GM19395 (cell line): ENCODE data around the gene CABP2.
"Not testable (repeated sequence)": the region's sequence is repeated elsewhere in the genome, so short reads cannot be mapped to it uniquely, and the experiment has no call there.

Source experiments
- ATAC-seq: cut with Tn5 transposase; IDR thresholded peaks from one replicate; pipeline ENCODE4 v1.9.1; 2021; ENCODE audit warnings: mild to moderate bottlenecking, moderate library complexity; ENCODE audit not compliant: unreplicated experiment

CABP2 gene

DNA sequence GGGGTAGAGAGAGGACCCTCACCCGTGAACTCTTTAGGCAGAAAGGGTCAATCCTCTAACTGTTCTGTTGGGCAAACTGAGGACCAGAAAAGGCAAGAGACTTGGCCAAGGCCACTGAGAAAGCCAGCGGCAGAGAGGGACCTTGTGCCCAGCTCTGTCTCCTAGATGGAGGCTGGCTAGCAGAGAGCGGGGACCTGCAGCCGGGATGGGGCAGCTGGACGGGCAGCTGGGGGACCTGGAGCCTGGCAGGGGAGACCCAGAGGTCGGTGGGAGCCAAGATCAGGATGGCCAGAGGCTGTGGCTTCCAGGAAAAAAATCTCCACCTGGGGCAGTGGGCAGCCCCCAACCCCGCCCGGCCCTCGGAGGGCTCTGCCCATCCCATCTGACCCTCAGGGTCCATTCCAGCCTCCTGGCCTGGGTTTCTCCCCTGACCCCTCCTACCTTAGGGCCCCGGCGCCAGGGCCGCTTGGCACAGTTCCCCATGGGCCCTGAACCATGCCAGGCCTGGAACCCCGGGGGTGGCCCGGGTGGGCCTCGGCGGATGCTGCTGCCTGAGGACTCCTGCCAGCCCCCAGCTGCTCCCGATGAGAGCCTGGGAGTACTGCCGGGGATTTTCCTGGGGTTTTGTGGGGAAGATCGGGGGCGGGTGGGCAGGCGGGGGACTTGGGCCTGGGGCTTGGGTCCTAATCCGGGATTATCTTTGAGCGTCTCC, at the start of gene CABP2:
TSS of gene CABP2 (minus strand) at position 603 of the 712 bp plus-strand sequence. CDS start at position 483, 120 bp downstream.
- ATAC-seq, result no peak

DNA sequence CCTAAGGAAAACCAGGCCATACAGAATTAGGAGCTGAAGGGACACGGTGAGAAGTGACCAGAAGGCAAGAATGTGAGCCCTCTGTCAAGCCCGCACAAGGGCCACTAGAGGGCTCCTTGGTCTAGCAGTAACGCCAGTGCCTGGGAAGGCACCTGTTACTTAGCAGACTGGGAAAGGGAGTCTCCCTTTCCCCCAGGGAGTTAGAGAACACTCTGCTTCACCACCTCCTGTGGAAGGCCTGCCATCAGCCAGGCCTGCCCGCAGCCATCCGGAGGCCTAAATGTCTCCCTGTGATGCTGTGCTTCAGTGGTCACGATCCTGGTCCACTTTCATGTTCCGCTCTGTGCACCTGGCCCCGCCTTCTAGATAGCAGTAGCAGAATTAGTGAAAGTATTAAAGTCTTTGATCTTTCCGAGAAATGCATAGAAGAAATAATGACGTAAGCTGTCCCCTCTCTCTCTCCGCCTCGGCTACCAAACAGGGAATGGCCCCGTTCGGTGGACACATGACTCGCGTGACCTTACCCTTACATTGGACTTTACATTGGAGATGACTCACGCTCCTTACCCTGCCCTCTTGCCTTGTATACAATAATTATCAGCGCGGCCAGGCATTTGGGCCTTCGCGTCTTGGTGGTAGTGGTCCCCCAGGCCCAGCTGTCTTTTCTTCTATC, 49.6 kb upstream of the CABP2 start:
- ATAC-seq, result no peak

DNA sequence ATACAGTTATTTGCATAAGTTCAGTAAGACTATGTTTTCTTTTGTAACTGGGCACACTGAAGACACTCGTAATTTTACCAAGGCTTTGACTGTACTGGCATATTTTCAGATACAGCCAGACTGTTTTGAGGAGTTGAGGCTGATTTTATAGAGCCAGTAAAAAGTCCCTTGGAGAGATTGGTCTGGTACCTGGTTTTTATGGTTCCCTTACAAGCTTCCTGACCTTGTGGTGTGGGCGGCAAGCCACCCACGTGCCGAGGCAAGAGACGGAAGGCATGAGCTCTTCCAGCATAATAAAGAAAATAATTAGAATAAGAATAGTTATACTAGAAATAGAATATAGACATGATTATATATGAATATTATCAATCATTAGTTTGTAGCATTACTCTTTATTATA, 49.1 kb upstream of the CABP2 start:
- ATAC-seq, result no peak

DNA sequence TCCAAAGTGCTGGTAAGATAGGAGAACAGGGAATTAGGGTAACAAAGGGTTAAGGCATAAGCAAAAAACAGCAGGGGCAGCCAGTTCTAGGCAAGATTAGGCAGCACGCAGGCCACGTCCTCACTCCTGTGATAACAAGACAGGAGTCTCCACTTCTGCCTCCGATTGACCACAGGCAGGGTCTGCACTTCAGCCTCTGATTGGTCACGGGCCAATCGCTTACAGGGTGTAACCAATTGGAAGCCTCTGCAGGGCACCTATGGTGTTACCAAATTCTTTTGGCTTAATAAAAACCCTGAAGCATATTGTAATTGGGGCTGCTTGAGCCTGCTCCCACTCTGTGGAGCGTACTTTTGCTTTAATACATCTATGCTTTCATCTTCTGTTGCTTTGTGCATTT, 48.2 kb upstream of the CABP2 start:
- no peak for ATAC-seq

DNA sequence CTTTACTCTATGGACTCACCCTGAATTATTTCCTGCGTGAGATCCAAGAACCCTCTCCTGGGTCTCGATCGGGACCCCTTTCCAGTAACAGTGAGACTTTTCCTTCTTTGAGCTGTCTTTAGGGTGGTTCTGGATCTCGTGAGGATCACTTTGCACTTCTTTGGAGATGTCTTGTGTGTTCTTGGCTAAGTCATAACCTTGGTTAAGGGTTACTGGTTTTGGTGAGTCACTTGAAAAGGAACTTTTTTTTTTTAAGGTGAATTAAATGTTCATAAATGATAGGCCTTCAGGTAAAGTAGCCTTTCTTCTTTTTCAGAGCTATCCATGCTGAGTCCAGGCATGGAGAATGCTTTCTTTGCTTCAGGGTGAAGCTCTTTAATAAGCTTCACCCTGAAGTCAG, 41.0 kb upstream of the CABP2 start:
- no peak for ATAC-seq

DNA sequence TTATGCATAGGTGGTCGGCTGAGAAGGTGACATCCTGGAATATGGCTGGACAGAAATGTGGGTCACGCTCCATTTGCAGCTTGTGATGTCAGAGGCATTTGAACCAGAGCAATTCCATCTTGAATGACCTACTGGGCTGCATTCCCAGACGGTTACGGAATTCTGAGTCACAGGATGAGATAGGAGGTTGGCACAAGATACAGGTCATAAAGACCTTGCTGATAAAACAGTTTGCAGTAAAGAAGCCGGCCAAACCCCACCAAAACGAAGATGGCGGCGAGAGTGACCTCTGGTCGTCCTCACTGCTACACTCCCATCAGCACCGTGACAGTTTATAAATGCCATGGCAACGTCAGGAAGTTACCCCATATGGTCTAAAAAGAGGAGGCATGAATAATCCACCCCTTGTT, 40.5 kb upstream of the CABP2 start:
- ATAC-seq, result not testable (repeated sequence)

DNA sequence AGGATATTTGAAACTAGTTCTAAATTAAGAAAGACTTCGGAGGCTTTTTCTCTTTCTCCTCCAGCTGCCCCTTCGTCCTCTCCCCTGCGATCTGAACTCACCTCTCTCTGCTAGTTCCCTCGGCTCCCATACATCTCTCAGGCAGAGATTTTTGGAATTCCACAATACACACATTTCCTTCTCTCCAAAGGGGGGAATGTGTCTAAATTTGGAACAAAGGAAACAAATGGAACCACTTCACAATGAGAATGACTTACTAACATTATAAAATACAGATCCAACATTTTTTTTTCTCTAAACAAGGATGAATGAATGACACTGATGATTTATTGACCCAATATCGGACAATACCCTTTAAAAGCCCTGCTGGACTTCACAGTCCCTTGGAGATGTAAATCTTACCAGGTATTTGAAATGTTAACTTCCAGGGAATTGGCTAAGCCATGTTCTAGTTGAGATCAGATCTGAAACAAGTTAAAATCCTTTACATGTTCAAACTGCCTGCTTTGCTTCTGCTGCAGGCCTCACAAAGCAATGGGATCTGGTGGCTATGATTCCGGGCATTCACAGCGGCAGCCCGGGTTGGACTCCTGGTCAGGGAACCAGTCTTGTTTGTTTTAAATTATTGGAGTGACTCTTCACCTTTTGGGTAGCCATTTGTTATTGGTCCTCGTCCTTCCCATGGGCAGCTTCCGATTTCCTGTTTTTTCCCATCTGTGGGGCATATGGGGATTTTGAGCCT, 39.9 kb upstream of the CABP2 start:
- no peak for ATAC-seq

DNA sequence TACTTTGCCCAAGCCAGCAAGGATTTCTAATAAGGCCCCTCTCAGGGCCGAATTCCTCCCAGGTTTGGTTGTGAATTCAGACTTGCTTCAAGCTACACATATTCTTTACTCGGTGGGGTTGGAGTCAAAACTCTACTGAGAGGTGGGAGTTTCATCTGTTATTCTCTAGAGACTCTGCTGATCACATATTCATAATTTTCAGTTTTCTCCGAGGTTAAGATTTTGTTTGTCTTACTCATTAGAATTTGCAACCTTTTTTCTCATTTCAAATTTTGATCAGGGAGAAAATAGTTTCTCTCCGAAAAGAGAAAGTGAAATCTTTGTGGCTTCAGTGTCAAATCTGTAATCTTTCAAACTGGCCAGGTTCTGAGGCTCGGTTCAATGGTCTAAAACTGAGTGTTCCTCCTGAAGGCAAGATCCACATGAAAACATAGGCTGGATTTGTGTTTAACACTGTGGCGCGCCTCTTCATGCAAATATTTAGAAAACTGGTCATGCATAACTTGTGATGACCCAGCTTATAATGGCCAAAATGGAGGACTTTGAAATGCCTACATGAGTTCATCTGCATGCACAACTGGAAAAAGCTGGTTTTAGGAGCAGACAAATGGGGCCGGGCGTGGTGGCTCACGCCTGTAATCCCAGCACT, 38.8 kb upstream of the CABP2 start:
- peak; percentile 78 for ATAC-seq

- no peak for ATAC-seq
Measured at GRCh38 chr11:67558084-67558772, 35.0 kb upstream of the CABP2 start.

- no peak for ATAC-seq
Measured at GRCh38 chr11:67556244-67556643, 33.0 kb upstream of the CABP2 start.

DNA sequence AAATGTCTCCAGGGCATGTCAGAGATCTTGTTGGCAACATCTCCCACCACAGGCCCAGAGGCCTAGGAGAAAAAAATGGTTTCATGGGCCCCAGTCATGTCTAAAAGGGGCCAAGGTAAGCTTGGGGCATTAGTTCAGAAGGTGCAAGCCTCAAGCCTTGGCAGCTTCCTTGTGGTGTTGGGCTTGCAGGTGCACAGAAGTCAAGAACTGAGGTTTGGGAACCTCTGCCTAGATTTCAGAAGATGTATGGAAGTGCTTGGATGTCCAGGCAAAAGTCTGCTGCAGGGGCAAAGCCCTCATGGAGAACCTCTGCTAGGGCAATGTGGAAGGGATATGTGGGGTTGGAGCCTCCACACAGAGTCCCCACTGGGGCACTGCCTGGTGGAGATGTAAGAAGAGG, 28.5 kb upstream of the CABP2 start:
- not testable (repeated sequence) for ATAC-seq

DNA sequence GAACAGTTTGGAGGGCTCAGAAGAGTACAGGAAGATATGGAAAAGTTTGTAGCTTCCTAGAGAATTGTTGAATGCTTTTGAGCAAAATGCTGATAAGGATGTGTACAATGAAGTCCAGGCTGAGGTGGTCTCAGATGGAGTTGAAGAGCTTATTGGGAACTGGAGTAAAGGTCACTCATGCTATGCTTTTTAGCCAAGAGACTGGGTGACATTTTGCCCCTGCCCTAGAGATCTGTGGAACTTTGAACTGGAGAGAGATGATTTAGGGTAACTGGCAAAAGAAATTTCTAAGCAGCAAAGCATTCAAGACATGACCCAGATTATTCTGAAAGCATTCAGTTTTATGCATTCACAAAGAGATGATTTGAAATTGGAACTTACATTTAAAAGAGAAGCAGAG, 27.9 kb upstream of the CABP2 start:
- no peak for ATAC-seq

GRCh38 chr11:67548555-67549110, 25.4 kb upstream of the CABP2 start:
- ATAC-seq, result no peak

GRCh38 chr11:67548112-67548511, 24.9 kb upstream of the CABP2 start:
- ATAC-seq, result not testable (repeated sequence)

DNA sequence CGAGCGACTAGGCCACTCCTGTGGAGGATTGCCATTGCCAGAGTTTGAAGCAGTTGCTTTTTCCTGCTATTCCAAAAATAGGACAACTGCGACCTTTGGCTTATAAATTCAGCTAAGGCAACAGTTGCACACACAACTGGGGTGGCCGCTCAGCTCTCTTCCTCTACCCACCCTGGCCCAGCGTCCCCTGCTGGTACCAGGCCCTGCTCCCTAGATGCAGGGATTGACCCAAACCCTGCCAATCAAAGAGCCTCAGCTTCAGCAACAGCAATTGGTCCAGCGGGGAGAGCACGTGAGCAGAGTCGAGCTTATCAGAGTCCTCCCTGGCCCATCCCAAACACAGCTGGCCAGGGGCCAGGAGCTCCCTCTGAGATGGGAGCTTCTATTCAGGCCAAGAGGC, 22.0 kb upstream of the CABP2 start:
- ATAC-seq, result no peak

GRCh38 chr11:67544616-67545242, 21.5 kb upstream of the CABP2 start:
- no peak for ATAC-seq

DNA sequence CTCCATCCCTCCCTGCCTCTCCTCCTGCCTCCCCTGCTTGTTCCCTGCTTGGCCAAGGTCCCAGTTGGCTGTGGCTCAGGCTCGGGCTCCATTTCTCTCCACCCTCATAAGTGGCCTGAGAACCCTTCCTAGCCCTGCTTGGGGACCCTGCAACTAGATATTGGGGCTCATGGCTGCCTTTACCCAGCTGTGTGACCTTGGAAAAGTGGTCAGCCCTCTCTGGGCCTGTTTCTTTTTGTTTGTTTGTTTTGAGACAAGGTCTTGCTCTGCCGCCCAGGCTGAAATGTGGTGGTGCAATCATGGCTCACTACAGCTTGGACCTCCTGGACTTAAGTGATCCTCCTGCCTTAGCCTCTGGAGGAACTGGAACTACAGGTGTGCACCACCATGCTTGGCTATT, 20.3 kb upstream of the CABP2 start:
- ATAC-seq, result no peak

DNA sequence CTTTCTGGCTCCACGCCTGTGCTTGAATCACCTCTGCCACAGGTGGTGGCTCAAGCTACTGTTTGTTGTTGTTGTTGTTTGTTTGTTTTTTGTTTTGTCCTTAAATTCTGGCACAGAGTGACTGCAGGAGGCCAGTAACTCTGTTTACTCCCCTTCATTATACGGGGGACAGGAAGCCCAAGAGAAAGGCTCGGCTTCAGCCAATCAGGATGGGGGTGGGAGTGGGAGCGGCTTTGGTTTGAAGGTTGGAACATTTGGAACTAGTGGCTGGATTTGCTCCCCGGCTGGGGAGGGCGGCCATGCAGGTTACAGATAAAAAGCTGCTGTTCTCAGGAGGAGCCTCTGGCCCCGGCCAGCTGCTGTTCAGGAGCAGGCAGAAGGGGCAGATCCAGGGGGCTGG, 19.7 kb upstream of the CABP2 start:
- ATAC-seq, result no peak

DNA sequence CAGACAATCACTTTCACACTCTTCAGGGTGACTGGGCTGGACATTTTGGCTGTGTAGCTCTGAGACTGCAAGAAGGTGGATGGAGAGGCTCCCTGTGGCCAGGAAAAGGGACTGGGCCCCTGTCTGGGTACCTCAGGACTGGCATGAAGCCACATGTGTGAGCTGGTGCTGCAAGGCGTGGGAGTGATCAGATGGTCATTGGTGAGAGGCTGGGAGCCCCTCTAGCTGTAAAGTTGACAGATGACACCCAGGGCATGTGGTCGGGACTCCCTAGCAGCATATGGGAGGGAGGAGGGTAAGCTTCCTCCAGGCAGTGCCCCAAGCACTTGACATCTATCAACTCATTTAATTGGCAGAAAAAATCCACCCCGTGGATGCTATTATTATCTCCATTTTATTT, 18.9 kb upstream of the CABP2 start:
- no peak for ATAC-seq

DNA sequence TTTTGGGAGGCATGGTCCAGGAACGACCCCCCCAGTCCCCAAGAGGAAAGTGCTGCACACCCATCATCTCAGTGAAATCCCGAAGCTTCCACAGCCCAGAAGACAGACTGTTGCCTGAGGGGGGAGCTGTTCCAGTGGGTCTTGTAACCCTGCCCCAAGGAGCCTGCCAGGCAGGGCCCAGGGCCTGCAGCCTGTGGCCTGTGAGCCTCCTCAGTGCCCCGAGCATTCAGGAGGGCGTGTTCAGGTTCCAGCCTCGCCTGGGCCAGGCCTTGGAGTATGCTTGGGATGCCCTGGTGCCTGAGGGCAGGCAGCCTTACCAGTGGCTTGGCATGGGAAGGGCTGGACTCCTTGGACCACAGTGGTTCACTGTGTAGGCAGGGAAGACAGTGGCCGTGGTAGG, 18.0 kb upstream of the CABP2 start:
- ATAC-seq, result no peak
